ENCODE results near the gene ZC3HAV1L.

DNA sequence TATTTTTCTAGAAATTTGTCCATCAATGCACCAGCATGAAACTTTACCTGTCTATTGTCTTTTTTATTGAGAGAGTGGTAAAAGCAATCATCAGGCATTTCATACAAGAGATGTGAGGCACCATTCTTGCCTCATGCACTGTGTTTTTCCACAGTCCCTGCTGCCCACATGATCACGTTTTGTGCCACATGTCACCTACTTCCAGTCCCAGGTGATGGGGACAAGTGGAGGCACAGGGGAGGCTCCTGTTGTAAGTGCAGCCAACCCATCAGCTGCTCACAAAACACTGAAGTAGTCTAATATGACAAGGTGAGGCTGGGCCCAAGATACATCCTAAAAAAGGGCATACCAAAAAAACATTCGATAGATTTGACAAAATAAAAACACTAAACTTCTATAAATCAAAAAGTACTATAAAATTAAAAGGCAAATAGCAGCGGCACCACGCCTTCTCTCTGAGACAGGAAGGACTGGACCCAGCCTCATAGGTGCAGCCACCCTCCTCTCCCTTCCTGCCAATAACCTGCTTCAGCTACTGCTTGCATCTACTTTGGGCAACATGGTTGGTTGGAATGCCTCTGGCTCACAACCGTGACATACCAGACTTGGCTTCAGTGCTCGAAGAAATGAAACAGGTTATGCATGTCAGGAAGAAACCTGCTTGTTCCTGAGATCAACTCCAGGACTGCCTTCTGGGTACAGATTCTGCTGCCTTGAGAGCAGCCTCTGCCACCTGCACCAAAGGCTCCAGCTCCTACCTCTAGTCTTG is 2.3 kb downstream of the ZC3HAV1L start:
- TF ChIP-seq, protein P1, sequence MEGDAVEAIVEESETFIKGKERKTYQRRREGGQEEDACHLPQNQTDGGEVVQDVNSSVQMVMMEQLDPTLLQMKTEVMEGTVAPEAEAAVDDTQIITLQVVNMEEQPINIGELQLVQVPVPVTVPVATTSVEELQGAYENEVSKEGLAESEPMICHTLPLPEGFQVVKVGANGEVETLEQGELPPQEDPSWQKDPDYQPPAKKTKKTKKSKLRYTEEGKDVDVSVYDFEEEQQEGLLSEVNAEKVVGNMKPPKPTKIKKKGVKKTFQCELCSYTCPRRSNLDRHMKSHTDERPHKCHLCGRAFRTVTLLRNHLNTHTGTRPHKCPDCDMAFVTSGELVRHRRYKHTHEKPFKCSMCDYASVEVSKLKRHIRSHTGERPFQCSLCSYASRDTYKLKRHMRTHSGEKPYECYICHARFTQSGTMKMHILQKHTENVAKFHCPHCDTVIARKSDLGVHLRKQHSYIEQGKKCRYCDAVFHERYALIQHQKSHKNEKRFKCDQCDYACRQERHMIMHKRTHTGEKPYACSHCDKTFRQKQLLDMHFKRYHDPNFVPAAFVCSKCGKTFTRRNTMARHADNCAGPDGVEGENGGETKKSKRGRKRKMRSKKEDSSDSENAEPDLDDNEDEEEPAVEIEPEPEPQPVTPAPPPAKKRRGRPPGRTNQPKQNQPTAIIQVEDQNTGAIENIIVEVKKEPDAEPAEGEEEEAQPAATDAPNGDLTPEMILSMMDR (IDR thresholded peaks at IDR 0.05): no peak
- TF ChIP-seq POLR2A (IDR thresholded peaks at IDR 0.05): no peak

Data from body of pancreas (tissue), 4 donors.